Large intestine (tissue), 12 donors: ENCODE measurements around the gene DAND5. TPM values are rescaled to one million over a fixed set of nuclear protein-coding genes. Genes with fewer than 3 reads are reported as not detected.
A peak's percentile ranks its signal among the peaks of the same experiment; 100 is the strongest.

ENCODE experiments used
- DNase-seq, 2 donors: peaks; one replicate each; pipeline versions ENCODE4 v3.0.0 to v3.0.0-alpha.2; 2013
- H3K27ac ChIP-seq: one replicate; pipeline ENCODE4 v1.5.1; 2013; ENCODE audit warnings: low read length
- H3K27me3 ChIP-seq: 2 replicates; pipeline ENCODE4 v1.6.1; 2013; ENCODE audit warnings: low read length; ENCODE audit not compliant: control insufficient read depth, insufficient read depth
- H3K36me3 ChIP-seq: 2 replicates; pipeline ENCODE4 v1.6.1; 2013; ENCODE audit warnings: low read length; ENCODE audit not compliant: control insufficient read depth, insufficient read depth
- H3K4me1 ChIP-seq: one replicate; pipeline ENCODE4 v1.6.1; 2013; ENCODE audit warnings: low read length; ENCODE audit not compliant: control insufficient read depth, insufficient read depth
- H3K4me3 ChIP-seq: one replicate; pipeline ENCODE4 v1.5.1; 2013; ENCODE audit warnings: low read length
- H3K9me3 ChIP-seq: one replicate; pipeline ENCODE4 v1.6.1; 2013; ENCODE audit warnings: mild to moderate bottlenecking, low read depth, low read length, moderate library complexity; ENCODE audit not compliant: control insufficient read depth
- WGBS: methylation state at CpG from one replicate; pipeline ENCODE4 v1.1.5; 2013; ENCODE audit warnings: low lambda C conversion rate; ENCODE audit not compliant: insufficient coverage; 5-methylcytosine and 5-hydroxymethylcytosine counted together
- long read RNA-seq, 11 donors: transcript quantifications; one replicate each; lab custom pipeline, GENCODE V29; 2026
- polyA plus RNA-seq: library from polyadenylated mRNA; unstranded; fragments of 120-200 nt; gene quantifications from one replicate; pipeline ENCODE4 v1.2.1, GENCODE V29; 2013

The DAND5 gene
- 0.06 TPM for polyA plus RNA-seq
- long read RNA-seq, donor 1 = 0 reads
- long read RNA-seq, donor 2 = 0 reads
- long read RNA-seq, donor 3 = 0 reads
- long read RNA-seq, donor 4 = 0 reads
- long read RNA-seq, donor 5 = 0 reads
- long read RNA-seq, donor 6 = 0 reads
- long read RNA-seq, donor 7 = 0 reads
- long read RNA-seq, donor 8 = 0 reads
- long read RNA-seq, donor 9 = 0 reads
- long read RNA-seq, donor 10 = 0 reads
- long read RNA-seq, donor 11 = 0 reads

DNA sequence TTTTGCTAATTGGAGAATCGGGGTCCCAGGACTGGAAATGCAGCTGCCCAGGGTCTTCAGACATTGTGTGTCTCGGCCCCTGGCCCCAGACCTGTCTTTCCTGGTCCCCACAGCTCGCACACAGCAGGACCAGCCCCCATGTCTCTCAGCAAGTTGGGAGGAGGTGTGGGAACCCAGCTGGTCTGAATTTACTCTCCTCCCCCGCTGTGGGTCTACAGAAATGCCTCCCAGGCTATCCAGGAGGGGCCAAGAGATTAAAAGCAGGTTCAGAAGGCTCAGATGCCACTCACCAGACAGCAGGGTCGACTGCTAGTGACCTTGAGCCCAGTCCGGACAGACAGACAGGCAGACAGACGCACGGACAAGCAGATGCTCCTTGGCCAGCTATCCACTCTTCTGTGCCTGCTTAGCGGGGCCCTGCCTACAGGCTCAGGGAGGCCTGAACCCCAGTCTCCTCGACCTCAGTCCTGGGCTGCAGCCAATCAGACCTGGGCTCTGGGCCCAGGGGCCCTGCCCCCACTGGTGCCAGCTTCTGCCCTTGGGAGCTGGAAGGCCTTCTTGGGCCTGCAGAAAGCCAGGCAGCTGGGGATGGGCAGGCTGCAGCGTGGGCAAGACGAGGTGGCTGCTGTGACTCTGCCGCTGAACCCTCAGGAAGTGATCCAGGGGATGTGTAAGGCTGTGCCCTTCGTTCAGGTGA lies at the start of gene DAND5:
TSS of gene DAND5 (plus strand) at position 285 of the 697 bp plus-strand sequence. CDS start at position 370, 85 bp downstream.
- Histone ChIP-seq H3K27ac (no peak within 1 kb of the TSS), H3K36me3 (no peaks in the 10 kb centered on the region), H3K9me3 (no peaks in the 10 kb centered on the region), H3K4me1 (peaks cover 6% of the 10 kb centered on the region), H3K27me3 (peaks cover 3% of the 10 kb centered on the region), H3K4me3 (no peak within 1 kb of the TSS)
- DNase-seq = no peak
- WGBS = no CpG with 5 or more reads among the region's 14 CpGs

- Histone ChIP-seq H3K9me3 (no peaks in the 10 kb centered on the region), H3K4me1 (peaks cover 3% of the 10 kb centered on the region), H3K27ac (no peak overlapping the region), H3K36me3 (peaks cover 35% of the 10 kb centered on the region), H3K4me3 (no peak overlapping the region), H3K27me3 (no peaks in the 10 kb centered on the region)
- no peak for DNase-seq
- WGBS = no CpG with 5 or more reads among the region's 3 CpGs
These were observed 48.3 kb upstream of the DAND5 start for GRCh38 chr19:12921047-12921446.

DNA sequence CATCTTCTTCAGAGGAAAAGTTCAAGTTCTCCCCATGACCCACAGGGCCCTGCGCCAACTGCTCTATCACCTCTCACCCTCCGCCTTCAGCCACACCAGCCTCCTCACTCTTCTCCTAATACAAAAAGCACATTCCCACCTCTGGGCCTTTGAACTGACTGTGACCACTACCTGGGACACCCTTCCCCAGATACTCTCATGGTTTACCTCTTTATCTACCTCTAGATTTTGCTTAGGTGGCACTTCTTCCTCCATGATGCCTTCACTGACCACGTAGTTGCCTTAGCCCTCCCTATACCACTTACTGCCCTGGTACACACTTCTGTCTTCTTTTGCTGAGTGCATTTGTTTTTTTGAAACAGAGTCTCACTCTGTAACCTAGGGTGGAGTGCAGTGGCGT lies 46.4 kb upstream of the DAND5 start:
- peaks cover 3% of the 10 kb centered on the region for H3K4me1 ChIP-seq
- no peaks in the 10 kb centered on the region for H3K27me3 ChIP-seq
- no peak overlapping the region for H3K4me3 ChIP-seq
- peaks cover 48% of the 10 kb centered on the region for H3K36me3 ChIP-seq
- no peak for DNase-seq
- WGBS = 100% methylated on average over 1 of the region's 4 CpGs
- H3K27ac ChIP-seq = no peak overlapping the region
- H3K9me3 ChIP-seq = no peaks in the 10 kb centered on the region

- WGBS = no CpG with 5 or more reads among the region's 29 CpGs
- no peaks in the 10 kb centered on the region for H3K27me3 ChIP-seq
- H3K4me3 ChIP-seq = no peak overlapping the region
- H3K36me3 ChIP-seq = peaks cover 65% of the 10 kb centered on the region
- H3K4me1 ChIP-seq = no peaks in the 10 kb centered on the region
- H3K27ac ChIP-seq = no peak overlapping the region
- no peaks in the 10 kb centered on the region for H3K9me3 ChIP-seq
- no peak for DNase-seq
These were observed 44.6 kb upstream of the DAND5 start for GRCh38 chr19:12924621-12925310.

DNA sequence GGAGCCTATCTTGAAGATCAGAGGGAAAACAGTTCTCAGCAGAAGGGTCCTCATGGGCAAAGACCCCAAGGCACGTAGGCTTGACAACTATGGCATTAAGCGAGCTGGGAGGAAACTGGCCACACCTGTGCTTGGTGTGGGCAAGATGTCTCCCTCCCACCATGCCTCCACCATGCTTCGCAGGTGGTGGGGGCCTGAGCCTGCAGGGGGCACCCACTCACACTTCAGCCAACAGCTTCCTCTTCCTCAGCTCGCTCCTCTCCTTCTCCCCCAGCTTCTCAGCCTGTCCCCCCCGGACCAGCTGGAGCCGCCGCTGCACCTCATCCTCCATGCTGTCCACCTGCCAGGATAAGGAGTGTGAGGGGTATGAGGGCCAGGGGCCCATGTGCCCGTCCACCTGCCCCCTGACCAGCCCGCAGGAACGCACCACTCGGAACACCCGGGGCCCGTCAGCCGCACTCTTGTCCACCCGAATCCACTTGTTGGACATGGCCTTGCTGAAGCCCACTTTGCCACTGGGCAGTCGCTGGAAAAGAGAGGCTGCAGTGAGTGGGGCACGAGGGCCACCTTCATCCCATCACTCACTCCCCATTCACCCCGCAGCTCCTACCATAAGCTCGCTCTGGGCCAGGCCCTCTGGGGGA lies 39.3 kb upstream of the DAND5 start:
- Histone ChIP-seq H3K4me3 (no peak overlapping the region), H3K27me3 (no peaks in the 10 kb centered on the region), H3K4me1 (peaks cover 7% of the 10 kb centered on the region), H3K9me3 (peaks cover 3% of the 10 kb centered on the region), H3K27ac (no peak overlapping the region), H3K36me3 (peaks cover 44% of the 10 kb centered on the region)
- no CpG with 5 or more reads among the region's 19 CpGs for WGBS
- no peak for DNase-seq

GRCh38 chr19:12932392-12933286 lies 36.7 kb upstream of the DAND5 start:
- no peaks in the 10 kb centered on the region for H3K27me3 ChIP-seq
- WGBS = no CpG with 5 or more reads among the region's 16 CpGs

GRCh38 chr19:12933287-12934072 lies 35.9 kb upstream of the DAND5 start, which contains the start of gene FARSA:
Gene FARSA, minus strand, starts transcription at chr19:12933711. Its CDS starts 15 bp downstream, at chr19:12933696.
- WGBS = no CpG with 5 or more reads among the region's 51 CpGs
- peak within 1 kb of the TSS; percentile 98 for H3K4me3 ChIP-seq
- no peaks in the 10 kb centered on the region for H3K27me3 ChIP-seq
- H3K36me3 ChIP-seq = peaks cover 21% of the 10 kb centered on the region
- DNase-seq = peak; percentile 91 to 92
- H3K4me1 ChIP-seq = peaks cover 17% of the 10 kb centered on the region
- peak within 1 kb of the TSS; percentile 73 for H3K27ac ChIP-seq
- peaks cover 3% of the 10 kb centered on the region for H3K9me3 ChIP-seq

More at GRCh38 chr19:12932392-12933286, 36.7 kb upstream of the DAND5 start:
- peak in 1 of 2 donors; percentile 46 for DNase-seq
- Histone ChIP-seq H3K4me3 (peak overlapping the region; percentile 98), H3K4me1 (peaks cover 13% of the 10 kb centered on the region), H3K36me3 (peaks cover 27% of the 10 kb centered on the region), H3K27ac (peak overlapping the region; percentile 73), H3K9me3 (peaks cover 3% of the 10 kb centered on the region)

DNA sequence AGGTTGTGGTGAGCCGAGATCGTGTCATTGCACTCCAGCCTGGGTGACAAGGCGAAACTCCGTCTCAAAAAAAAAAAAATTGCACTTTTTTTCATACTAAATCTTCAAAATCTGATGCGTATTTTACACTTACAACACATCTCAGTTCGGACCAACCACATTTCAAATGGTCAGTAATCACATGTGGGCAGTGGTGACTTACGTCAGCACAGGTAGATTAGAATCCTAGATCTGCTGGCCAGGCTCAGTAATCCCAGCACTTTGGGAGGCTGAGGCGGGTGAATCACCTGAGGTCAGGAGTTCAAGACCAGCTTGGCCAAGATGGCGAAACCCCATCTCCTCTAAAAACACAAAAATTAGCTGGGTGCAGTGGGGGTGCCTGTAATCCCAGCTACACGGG lies 34.3 kb upstream of the DAND5 start:
- no peak overlapping the region for H3K27ac ChIP-seq
- H3K9me3 ChIP-seq = peaks cover 4% of the 10 kb centered on the region
- peak in 1 of 2 donors; percentile 1 for DNase-seq
- H3K36me3 ChIP-seq = peaks cover 14% of the 10 kb centered on the region
- 90% methylated on average over 4 of the region's 10 CpGs for WGBS
- no peak overlapping the region for H3K4me3 ChIP-seq
- H3K27me3 ChIP-seq = no peaks in the 10 kb centered on the region
- peaks cover 23% of the 10 kb centered on the region for H3K4me1 ChIP-seq

DNA sequence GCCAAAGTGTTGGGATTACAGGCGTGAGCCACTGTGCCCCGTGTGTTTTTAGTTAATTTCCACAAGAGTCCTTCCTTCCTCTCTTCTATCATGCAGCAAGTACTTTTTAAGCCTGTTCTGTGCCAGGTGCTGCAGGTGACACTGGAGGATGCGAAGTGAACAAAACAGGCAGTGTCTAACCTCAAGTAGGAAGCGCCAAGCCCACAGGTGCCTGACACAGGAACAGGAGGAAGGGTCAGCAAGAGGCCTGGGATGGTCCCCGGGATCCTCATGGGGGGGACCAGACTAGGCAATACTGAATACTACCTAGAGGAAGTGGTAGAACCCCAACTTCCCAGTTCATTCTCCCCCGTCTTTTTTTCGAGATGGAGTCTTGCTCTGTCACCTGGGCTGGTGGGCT lies 32.8 kb upstream of the DAND5 start:
- H3K27me3 ChIP-seq = no peaks in the 10 kb centered on the region
- DNase-seq = no peak
- H3K36me3 ChIP-seq = peaks cover 23% of the 10 kb centered on the region
- H3K9me3 ChIP-seq = peaks cover 5% of the 10 kb centered on the region
- peaks cover 32% of the 10 kb centered on the region for H3K4me1 ChIP-seq
- H3K27ac ChIP-seq = no peak overlapping the region
- WGBS = 100% methylated on average over 1 of the region's 7 CpGs
- no peak overlapping the region for H3K4me3 ChIP-seq
